Activated CD4-positive, CD25-positive, alpha-beta regulatory T cell treated with anti-CD3 and anti-CD28 coated beads, Interleukin-2, amount 50 U/mL, for 16 hours (primary cell): Measurements from ENCODE around the gene CCL3.
"Not testable (repeated sequence)": the region's sequence is repeated elsewhere in the genome, so short reads cannot be mapped to it uniquely, and the experiment has no call there.

Source experiments
- DNase-seq: peaks from one replicate; pipeline ENCODE4 v3.0.0-alpha.2; 2020; ENCODE audit warnings: low read depth, low spot score

The CCL3 gene

GRCh38 chr17:36089888-36090836, at the start of gene CCL3:
TSS of gene CCL3 (minus strand) at chr17:36090143. CDS start at chr17:36090058, 85 bp downstream.
- no peak for DNase-seq

DNA sequence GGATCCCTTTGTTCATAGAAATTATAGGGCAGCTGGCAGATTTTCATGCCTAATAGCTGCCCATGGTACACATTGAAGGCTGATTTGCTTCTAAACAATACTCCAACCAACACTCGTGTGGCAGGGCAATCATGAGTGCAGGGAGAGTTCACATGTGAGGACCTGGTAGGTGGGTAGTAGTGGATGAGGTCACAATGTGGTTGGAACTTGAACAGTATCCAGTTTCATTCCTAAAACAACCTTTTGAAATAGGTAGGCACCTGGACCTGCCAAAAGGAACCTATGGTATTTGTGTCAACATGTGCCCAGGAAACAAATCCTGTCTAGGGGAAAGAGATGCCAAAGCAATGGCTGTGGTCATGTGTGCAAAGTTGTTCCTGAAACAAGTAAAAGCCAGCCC, 46.5 kb upstream of the CCL3 start:
- no peak for DNase-seq

- no peak for DNase-seq
These were observed 46.1 kb upstream of the CCL3 start for GRCh38 chr17:36136036-36136435.

DNA sequence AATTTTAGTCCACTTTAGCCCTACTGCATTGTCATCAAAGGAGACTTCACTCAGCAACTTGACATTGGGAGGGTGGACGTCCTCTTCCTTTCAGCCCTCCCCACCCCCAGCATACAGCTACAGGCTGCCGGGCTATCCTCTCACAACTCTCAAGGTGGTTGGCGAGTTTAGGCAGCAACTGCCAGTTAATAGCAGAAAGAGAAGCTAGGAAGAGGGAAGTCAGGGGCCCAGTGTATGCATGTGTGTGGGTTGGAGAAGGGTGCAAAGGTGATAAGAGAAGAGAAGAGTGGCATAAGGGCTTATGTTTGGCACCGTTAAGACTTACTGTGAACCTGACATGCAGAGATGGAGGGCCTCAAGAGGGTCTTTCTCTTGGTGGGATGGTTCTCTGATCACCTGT, 45.5 kb upstream of the CCL3 start:
- DNase-seq = no peak

DNA sequence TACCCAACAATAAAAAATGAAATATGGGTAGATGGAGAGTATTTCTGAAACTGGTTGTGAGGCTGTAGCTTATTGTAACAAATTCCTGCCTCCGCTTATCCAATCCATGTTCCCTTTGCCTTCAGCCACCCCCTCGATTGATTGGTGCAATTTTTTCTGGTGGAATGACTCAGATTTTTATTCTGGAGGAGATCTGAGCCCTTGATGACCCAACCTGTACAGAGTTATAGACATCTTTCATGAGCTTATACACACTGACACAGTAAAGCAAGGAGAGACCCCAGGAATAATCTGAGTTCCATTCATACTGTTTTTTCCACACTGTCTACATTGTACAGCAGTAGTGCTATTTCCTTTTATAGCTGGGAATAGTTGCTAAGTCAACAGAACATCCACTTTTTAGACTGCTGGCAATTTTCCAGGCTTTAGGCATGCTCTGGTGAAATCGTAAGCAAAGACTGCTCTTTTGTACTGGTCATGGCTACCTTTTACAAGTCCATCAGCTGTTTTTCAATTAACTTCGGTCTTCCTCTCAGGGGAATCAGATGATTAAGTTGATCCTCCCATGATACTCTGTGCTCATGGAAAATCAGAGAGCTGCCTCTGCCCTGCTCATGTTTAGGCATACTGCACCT, 43.8 kb upstream of the CCL3 start:
- no peak for DNase-seq

- DNase-seq = no peak
These were observed 42.5 kb upstream of the CCL3 start for GRCh38 chr17:36132421-36132831.

GRCh38 chr17:36131931-36132330, 42.0 kb upstream of the CCL3 start:
- no peak for DNase-seq

GRCh38 chr17:36131421-36131820, 41.5 kb upstream of the CCL3 start:
- DNase-seq = no peak

DNA sequence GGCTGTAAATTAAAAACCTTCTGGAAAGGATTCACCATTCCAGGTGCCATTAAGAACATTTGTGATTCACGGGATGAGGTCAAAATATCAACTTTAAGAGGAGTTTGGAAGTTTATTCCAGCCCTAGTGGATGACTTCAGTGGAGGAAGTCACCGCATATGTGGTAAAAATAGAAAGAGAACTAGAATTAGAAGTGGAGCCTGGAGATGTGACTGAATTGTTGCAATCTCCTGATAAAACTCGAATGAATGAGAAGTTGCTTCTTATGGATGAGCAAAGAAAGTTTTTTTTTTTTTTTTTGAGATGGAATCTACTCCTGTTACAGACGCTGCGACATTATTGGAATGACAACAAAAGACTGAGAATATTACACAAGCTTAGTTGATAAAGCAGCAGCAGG, 40.4 kb upstream of the CCL3 start:
- DNase-seq = no peak

- DNase-seq = no peak
These were observed 39.7 kb upstream of the CCL3 start for GRCh38 chr17:36129616-36130015.

- DNase-seq = no peak
These were observed 38.6 kb upstream of the CCL3 start for GRCh38 chr17:36128411-36128978.

- DNase-seq = no peak
These were observed 38.0 kb upstream of the CCL3 start for GRCh38 chr17:36127911-36128310.

- no peak for DNase-seq
These were observed 37.4 kb upstream of the CCL3 start for GRCh38 chr17:36127199-36127893.

DNA sequence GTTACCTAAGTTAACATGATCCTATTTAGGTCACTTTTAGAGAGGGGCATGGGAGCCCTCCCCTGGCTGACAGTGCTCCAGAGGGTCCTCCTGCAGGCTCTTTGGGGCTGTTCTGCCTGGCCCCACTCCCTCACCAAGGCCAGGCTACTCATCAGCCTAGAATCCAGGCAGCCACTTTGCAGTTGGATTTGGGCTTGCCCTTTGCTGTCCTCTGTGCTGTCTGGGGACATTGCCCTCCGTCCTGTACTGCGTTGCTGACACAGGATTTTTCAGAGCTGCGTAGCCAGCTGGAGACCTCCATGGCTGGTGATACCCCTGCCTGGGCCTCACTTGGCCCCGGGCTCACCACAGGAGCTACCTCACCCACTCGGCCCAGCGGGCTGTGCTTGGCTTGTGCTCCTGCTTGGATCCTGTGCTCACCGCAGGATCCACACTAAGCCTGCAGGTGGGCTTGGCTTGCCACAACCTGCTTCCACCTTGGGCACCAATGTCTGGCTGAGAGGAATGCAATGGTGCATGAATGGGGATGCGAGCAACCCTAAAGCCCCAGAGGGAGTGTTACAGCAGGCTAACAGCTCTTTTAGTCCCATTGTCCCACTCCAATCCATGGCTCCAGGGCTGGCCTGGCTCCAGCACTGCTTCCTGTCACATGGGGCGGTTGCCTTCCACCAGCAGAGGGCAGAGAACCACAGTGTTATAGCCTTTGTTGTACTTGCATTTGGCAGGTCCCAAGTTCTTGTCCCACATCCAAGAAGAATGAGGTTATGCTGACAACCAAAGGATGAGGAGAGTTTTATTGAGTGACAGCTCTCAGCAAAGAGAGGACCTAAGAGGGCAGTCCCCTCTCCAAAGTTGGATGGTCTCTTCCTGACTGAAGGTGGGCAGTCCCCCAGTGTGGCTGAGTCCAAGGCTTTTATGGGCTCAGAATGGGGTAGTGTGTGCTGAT, 35.2 kb upstream of the CCL3 start:
- no peak for DNase-seq

DNA sequence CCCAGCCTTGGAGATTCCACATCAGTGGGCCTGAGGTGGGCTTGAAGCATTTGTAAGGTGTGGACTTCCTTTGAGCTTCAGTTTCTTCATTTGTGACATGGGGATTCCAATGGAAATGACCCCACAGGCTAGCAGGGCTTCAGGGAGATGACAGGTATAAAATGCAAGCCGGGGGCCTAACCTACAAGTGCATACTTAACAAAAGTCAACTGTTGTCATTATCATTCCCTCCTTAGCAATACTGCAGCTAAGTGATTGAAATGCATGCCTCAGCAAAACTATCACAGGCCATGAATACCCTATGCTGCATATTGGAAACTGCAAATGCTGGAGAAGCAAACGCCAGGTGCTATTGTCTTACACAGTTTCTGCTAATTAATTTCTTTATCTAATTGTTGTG, 33.5 kb upstream of the CCL3 start:
- no peak for DNase-seq

DNA sequence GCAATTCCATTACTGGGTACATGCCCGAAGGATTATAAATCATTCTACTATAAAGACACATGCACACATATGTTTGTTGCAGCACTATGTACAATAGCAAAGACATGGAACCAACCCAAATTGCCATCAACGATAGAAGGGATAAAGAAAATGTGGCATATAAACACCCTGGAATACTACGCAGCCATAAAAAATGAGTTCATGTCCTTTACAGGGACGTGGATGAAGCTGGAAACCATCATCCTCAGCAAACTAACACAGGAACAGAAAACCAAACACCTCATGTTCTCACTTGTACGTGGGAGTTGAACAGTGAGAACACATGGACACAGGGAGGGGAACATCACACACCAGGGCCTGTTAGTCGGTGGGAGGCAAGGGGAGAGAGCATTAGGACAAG, 31.2 kb upstream of the CCL3 start:
- not testable (repeated sequence) for DNase-seq

DNA sequence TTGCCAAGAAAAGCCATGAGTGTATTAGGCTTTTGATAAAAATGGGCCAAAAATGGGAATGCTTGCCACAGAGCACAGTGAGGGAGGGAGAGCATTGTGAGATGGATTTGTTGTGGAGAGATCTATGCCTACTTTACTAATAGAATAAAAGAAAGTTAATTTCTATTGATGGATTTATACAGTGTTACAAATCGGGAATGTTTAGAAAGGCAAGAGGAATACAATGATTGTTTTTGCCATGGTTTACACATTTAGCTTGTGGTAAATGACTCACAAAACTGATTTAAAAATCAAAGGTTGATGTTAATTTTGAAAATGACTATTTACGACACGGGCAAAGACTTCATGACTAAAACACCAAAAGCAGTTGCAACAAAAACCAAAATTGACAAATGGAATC, 30.3 kb upstream of the CCL3 start:
- no peak for DNase-seq

GRCh38 chr17:36118477-36119353, 28.8 kb upstream of the CCL3 start:
- no peak for DNase-seq

- DNase-seq = no peak
These were observed 27.8 kb upstream of the CCL3 start for GRCh38 chr17:36117505-36118382.
